KG1 (cell line): ENCODE results near the gene LRP8.
A peak's percentile ranks its signal among the peaks of the same experiment; 100 is the strongest.

Experiments
- DNase-seq: peaks from one replicate; lab custom pipeline; 2025; lab: John Stamatoyannopoulos, UW

Gene LRP8

GRCh38 chr1:53259932-53260331 is 67.9 kb downstream of the LRP8 start:
- no peak for DNase-seq

GRCh38 chr1:53258216-53258615 is 69.7 kb downstream of the LRP8 start:
- DNase-seq = no peak

- no peak for DNase-seq
These were observed 70.3 kb downstream of the LRP8 start for GRCh38 chr1:53257454-53258081.

- no peak for DNase-seq
These were observed 71.1 kb downstream of the LRP8 start for GRCh38 chr1:53256511-53257453.

GRCh38 chr1:53255031-53255430 is 72.8 kb downstream of the LRP8 start:
- no peak for DNase-seq

- DNase-seq = no peak
These were observed 73.7 kb downstream of the LRP8 start for GRCh38 chr1:53254011-53254640.

GRCh38 chr1:53250325-53250724 is 77.5 kb downstream of the LRP8 start:
- DNase-seq = no peak

- no peak for DNase-seq
These were observed 78.2 kb downstream of the LRP8 start for GRCh38 chr1:53249706-53250105.

GRCh38 chr1:53246261-53247134 is 81.4 kb downstream of the LRP8 start:
- DNase-seq = no peak

- no peak for DNase-seq
These were observed 83.7 kb downstream of the LRP8 start for GRCh38 chr1:53244141-53244540.

- DNase-seq = no peak
These were observed 85.5 kb downstream of the LRP8 start for GRCh38 chr1:53242381-53242780.

- no peak for DNase-seq
These were observed 86.0 kb downstream of the LRP8 start for GRCh38 chr1:53241828-53242227.

GRCh38 chr1:53238197-53239155 is 89.4 kb downstream of the LRP8 start, which contains the start of gene MAGOH:
Gene MAGOH (minus strand): TSS chr1:53238518. CDS start chr1:53238448, 70 bp downstream.
- peak; percentile 92 for DNase-seq

GRCh38 chr1:53237638-53238037 is 90.2 kb downstream of the LRP8 start:
- no peak for DNase-seq

- DNase-seq = no peak
These were observed 106.9 kb downstream of the LRP8 start for GRCh38 chr1:53220962-53221286.

- DNase-seq = peak; percentile 89
These were observed 107.5 kb downstream of the LRP8 start, which contains the start of gene CZIB for GRCh38 chr1:53220171-53220961. Gene CZIB (minus strand): TSS chr1:53220634. CDS start chr1:53220575, 59 bp downstream.

- no peak for DNase-seq
These were observed 108.2 kb downstream of the LRP8 start for GRCh38 chr1:53219711-53220110.

GRCh38 chr1:53218201-53218600 is 109.7 kb downstream of the LRP8 start:
- no peak for DNase-seq

GRCh38 chr1:53214376-53214940 is 113.4 kb downstream of the LRP8 start:
- DNase-seq = no peak
